GM18526 (cell line): Measurements from ENCODE around the gene CHID1.

Experiments used
- POLR2A ChIP-seq: IDR thresholded peaks from 3 replicates; pipeline ENCODE4 v1.6.1; 2011; ENCODE audit not compliant: insufficient read length; ENCODE audit errors: extremely low read depth

The CHID1 gene

GRCh38 chr11:826836-827145, 83.8 kb downstream of the CHID1 start:
- no peak for TF ChIP-seq POLR2A

- TF ChIP-seq POLR2A, result no peak
Measured at GRCh38 chr11:826227-826621, 84.4 kb downstream of the CHID1 start.

GRCh38 chr11:825366-826226, 85.0 kb downstream of the CHID1 start:
- TF ChIP-seq POLR2A, result no peak

GRCh38 chr11:824942-825341, 85.7 kb downstream of the CHID1 start:
- no peak for TF ChIP-seq POLR2A

GRCh38 chr11:824292-824880, 86.2 kb downstream of the CHID1 start:
- TF ChIP-seq POLR2A, result no peak

- no peak for TF ChIP-seq POLR2A
Measured at GRCh38 chr11:823441-824291, 86.9 kb downstream of the CHID1 start.

GRCh38 chr11:821512-822371, 88.9 kb downstream of the CHID1 start:
- no peak for TF ChIP-seq POLR2A

- TF ChIP-seq POLR2A, result no peak
Measured at GRCh38 chr11:820655-821511, 89.7 kb downstream of the CHID1 start.

- no peak for TF ChIP-seq POLR2A
Measured at GRCh38 chr11:819943-820649, 90.5 kb downstream of the CHID1 start.

- TF ChIP-seq POLR2A, result peak; percentile 93
Measured at GRCh38 chr11:819129-819931, 91.3 kb downstream of the CHID1 start.

- no peak for TF ChIP-seq POLR2A
Measured at GRCh38 chr11:818396-819128, 92.0 kb downstream of the CHID1 start, which contains the start of gene PNPLA2. Gene PNPLA2, plus strand, starts transcription at chr11:818914. Its CDS starts 805 bp downstream, at chr11:819719.
